CD4-positive, alpha-beta T cell (primary cell): ENCODE measurements around the gene SLC30A2. TPM values are rescaled to one million over a fixed set of nuclear protein-coding genes. Genes with fewer than 3 reads are reported as not detected.

ENCODE experiments used
- ATAC-seq: fragments of 200-7000 bp; cut with Tn5 transposase; one replicate; pipeline ENCODE4 v1.10.0; 2022; ENCODE audit warnings: mild to moderate bottlenecking; ENCODE audit not compliant: poor library complexity
- CTCF ChIA-PET: fragments of 350-600 bp; sonication (Branson Sonifier 250); formaldehyde crosslinking; loops from one replicate; lab custom pipeline; 2021; ENCODE audit warnings: antibody characterized with exemption, inconsistent platforms; lab: Charles Lee
- POLR2A ChIA-PET: fragments of 350-600 bp; sonication (Branson Sonifier 250); formaldehyde crosslinking; loops from one replicate; lab custom pipeline; 2021; ENCODE audit warnings: antibody characterized with exemption, inconsistent platforms; lab: Charles Lee
- DNase-seq, 14 experiments: peaks; one replicate each; pipeline ENCODE4 v3.0.0-alpha.2; 2013 to 2020; ENCODE audit warnings: mixed read lengths in 2 of 14
- H3K27ac ChIP-seq, 2 donors: one replicate each; pipeline versions ENCODE4 v1.5.1 to v1.7.0; 2013; ENCODE audit warnings: low read length in 2 of 2, low read depth in 1 of 2, mild to moderate bottlenecking in 1 of 2
- H3K27me3 ChIP-seq, 2 experiments: 1 replicate in 1 of 2; 2 replicates in 1 of 2; pipeline versions ENCODE4 v1.6.1 to v1.7.0; 2013; ENCODE audit warnings: low read length in 2 of 2, control low read depth in 1 of 2, mild to moderate bottlenecking in 1 of 2, moderate library complexity in 1 of 2; ENCODE audit not compliant: insufficient read depth in 2 of 2, control insufficient read depth in 1 of 2
- H3K36me3 ChIP-seq: one replicate; pipeline ENCODE4 v1.6.1; 2013; ENCODE audit warnings: low read length, control low read depth; ENCODE audit not compliant: insufficient read depth
- H3K4me1 ChIP-seq: one replicate; pipeline ENCODE4 v1.6.1; 2013; ENCODE audit warnings: low read length, control low read depth; ENCODE audit not compliant: insufficient read depth
- H3K4me3 ChIP-seq: one replicate; pipeline ENCODE4 v1.5.1; 2013; ENCODE audit warnings: mild to moderate bottlenecking, low read length, moderate library complexity
- H3K9me3 ChIP-seq, 2 experiments: 1 replicate in 1 of 2; 2 replicates in 1 of 2; pipeline versions ENCODE4 v1.6.1 to v1.7.0; 2013; ENCODE audit warnings: low read length in 2 of 2, mild to moderate bottlenecking in 2 of 2, control low read depth in 1 of 2, moderate library complexity in 1 of 2; ENCODE audit not compliant: control insufficient read depth in 1 of 2, insufficient read depth in 1 of 2
- H3K27ac Mint-ChIP-seq: one replicate; pipeline ENCODE4 v1.8.0; 2020; ENCODE audit warnings: mixed read lengths
- H3K27me3 Mint-ChIP-seq: one replicate; pipeline ENCODE4 v1.8.0; 2021; ENCODE audit warnings: mixed read lengths
- H3K36me3 Mint-ChIP-seq: one replicate; pipeline ENCODE4 v1.8.0; 2021; ENCODE audit warnings: low read depth, mixed read lengths
- H3K4me1 Mint-ChIP-seq: one replicate; pipeline ENCODE4 v1.8.0; 2021; ENCODE audit warnings: low read depth, mixed read lengths
- H3K4me3 Mint-ChIP-seq: one replicate; pipeline ENCODE4 v1.8.0; 2020; ENCODE audit warnings: mild to moderate bottlenecking, mixed read lengths
- H3K9me3 Mint-ChIP-seq: one replicate; pipeline ENCODE4 v1.8.0; 2020; ENCODE audit warnings: mixed read lengths
- intact Hi-C, 2 experiments: fragments of 100-400 bp; cut with DNase I in 1 of 2; cut with micrococcal nuclease in 1 of 2; formaldehyde crosslinking; loops; one replicate each; pipeline versions ENCODE4 v1.15.1 to v1.9.0; 2023 to 2025; cut with DNase I, micrococcal nuclease
- total RNA-seq, 174 experiments: library from RNA in 2 of 174; stranded (reverse) in 2 of 174; gene quantifications; one replicate each; pipeline ENCODE4 v1.2.3 and lab custom pipeline; 2021 to 2026
- TF ChIP-seq, protein P1 (sequence below): fragments of 200-600 bp; IDR thresholded peaks from one replicate; pipeline ENCODE4 v1.8.0; 2022; ENCODE audit warnings: antibody characterized with exemption, mild to moderate bottlenecking

Gene SLC30A2
- total RNA-seq, 2 experiments from 2014 or later, result not detected

DNA sequence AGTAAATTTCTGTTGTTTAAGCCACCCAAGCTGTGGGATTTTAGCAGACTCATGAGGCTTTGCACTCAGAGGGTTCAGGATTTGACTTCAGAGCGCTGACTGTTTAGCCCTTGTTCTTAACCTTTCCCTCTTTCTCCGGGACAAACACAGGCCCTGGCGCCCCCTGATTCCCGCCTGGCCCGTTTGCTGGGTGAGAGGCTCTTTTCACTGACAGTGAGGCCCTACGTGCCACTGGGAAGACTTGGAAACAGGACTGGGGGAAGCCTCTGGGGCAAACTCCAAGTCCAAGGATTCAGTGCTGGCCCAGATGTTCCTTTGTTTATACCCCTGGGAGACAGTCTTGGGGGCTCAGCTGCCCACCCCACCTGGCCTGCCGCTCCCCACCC is 33.3 kb upstream of the SLC30A2 start:
- TF ChIP-seq, protein P1, sequence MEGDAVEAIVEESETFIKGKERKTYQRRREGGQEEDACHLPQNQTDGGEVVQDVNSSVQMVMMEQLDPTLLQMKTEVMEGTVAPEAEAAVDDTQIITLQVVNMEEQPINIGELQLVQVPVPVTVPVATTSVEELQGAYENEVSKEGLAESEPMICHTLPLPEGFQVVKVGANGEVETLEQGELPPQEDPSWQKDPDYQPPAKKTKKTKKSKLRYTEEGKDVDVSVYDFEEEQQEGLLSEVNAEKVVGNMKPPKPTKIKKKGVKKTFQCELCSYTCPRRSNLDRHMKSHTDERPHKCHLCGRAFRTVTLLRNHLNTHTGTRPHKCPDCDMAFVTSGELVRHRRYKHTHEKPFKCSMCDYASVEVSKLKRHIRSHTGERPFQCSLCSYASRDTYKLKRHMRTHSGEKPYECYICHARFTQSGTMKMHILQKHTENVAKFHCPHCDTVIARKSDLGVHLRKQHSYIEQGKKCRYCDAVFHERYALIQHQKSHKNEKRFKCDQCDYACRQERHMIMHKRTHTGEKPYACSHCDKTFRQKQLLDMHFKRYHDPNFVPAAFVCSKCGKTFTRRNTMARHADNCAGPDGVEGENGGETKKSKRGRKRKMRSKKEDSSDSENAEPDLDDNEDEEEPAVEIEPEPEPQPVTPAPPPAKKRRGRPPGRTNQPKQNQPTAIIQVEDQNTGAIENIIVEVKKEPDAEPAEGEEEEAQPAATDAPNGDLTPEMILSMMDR, result no peak
- DNase-seq (no peak), ATAC-seq (no peak)
- Mint-ChIP-seq H3K27ac (no peak overlapping the region), H3K27me3 (peaks cover 11% of the 10 kb centered on the region), H3K4me1 (peaks cover 8% of the 10 kb centered on the region), H3K4me3 (no peak overlapping the region), H3K36me3 (no peaks in the 10 kb centered on the region), H3K9me3 (no peaks in the 10 kb centered on the region)
- no peak overlapping the region for H3K4me3 ChIP-seq
- intact Hi-C loops, result no loop called here
- peaks cover 5 to 11% of the 10 kb centered on the region in 2 experiments for H3K27me3 ChIP-seq
- H3K9me3 ChIP-seq, result peaks cover 0 to 6% of the 10 kb centered on the region in 2 experiments
- ChIA-PET CTCF (no interaction called here), POLR2A (no interaction called here)
- peaks cover 7% of the 10 kb centered on the region for H3K4me1 ChIP-seq
- no peak overlapping the region for H3K27ac ChIP-seq
- H3K36me3 ChIP-seq, result no peaks in the 10 kb centered on the region

DNA sequence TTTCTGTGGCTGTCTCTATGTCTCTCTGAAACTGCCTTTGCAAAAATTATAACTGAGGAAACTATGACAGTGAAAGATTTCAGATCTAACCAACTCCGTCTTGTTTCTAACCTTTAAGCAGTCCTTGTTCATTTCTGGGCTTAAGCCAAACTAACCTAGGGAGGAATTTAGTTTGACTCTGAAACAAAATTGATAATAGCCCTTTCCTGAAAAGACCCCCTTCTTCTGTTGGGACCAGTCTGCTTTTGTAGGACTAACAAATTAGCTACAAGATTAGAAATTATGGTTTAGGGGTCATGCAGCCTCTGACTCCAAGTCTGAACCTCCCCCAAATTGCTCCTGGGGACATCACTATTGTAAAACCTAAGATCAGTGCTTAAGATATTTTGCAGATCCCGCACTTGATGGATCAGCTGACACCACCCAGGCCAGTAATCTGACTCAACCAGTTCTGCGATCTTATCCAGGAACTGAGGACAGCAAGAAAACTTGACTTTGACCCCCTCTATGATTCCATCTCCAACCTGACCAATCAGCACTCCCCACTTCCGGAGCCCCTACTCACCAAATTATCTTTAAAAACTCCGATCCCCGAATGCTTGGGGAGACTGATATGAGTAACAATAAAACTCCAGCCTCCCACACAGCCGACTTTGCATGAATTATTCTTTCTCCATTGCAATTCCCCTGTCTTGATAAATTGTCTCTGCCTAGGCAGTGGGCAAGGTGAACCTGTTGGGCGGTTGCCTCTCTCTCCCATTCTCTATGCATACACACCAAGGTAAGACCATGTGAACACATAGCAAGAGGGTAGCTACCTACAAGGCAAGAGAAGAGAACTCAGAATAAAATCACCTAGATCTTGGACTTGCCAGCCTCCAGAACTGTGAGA is 32.6 kb upstream of the SLC30A2 start:
- no peak overlapping the region for H3K27ac Mint-ChIP-seq
- H3K4me1 ChIP-seq, result peaks cover 7% of the 10 kb centered on the region
- no peaks in the 10 kb centered on the region for H3K9me3 Mint-ChIP-seq
- no peaks in the 10 kb centered on the region for H3K36me3 Mint-ChIP-seq
- H3K4me1 Mint-ChIP-seq, result peaks cover 8% of the 10 kb centered on the region
- H3K27me3 ChIP-seq, result peaks cover 8 to 11% of the 10 kb centered on the region in 2 experiments
- ChIA-PET CTCF (interaction anchor here (0.6 kb wide), 1 partner anchor 45 kb away, joined by 3 read pairs; no protein-coding TSS in a partner anchor), POLR2A (no interaction called here)
- intact Hi-C loops, result no loop called here
- no peak overlapping the region for H3K4me3 Mint-ChIP-seq
- TF ChIP-seq, protein P1, result no peak
- peaks cover 0 to 6% of the 10 kb centered on the region in 2 experiments for H3K9me3 ChIP-seq
- peaks cover 4% of the 10 kb centered on the region for H3K27me3 Mint-ChIP-seq
- no peak for DNase-seq
- H3K27ac ChIP-seq, result no peak overlapping the region
- H3K36me3 ChIP-seq, result no peaks in the 10 kb centered on the region
- no peak for ATAC-seq
- no peak overlapping the region for H3K4me3 ChIP-seq

DNA sequence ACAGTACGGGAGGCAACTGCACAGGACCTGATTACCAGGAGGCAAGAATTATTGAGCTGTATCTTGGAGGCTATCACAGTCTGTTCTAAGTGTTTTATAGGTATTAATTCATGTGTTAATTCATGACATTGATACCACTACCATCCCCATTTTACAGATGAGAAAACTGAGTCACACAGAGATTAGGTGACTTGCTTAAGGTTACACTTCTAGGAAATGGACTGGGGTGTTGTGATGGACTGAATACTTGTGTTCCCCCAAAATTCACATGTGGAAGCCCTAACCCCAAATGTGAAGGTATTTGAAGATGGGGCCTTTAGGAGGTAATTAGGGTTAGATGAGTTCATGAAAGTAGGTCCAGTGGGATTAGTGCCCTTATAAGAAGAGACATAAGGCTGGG is 31.6 kb upstream of the SLC30A2 start:
- H3K9me3 ChIP-seq, result peaks cover 0 to 6% of the 10 kb centered on the region in 2 experiments
- peaks cover 5 to 10% of the 10 kb centered on the region in 2 experiments for H3K27me3 ChIP-seq
- Mint-ChIP-seq H3K4me3 (no peak overlapping the region), H3K4me1 (peaks cover 8% of the 10 kb centered on the region), H3K9me3 (no peaks in the 10 kb centered on the region), H3K27ac (no peak overlapping the region), H3K27me3 (peaks cover 10% of the 10 kb centered on the region), H3K36me3 (no peaks in the 10 kb centered on the region)
- ChIA-PET CTCF (no interaction called here), POLR2A (no interaction called here)
- intact Hi-C loops, result no loop called here
- H3K4me1 ChIP-seq, result peaks cover 7% of the 10 kb centered on the region
- DNase-seq (no peak), ATAC-seq (no peak)
- H3K36me3 ChIP-seq, result no peaks in the 10 kb centered on the region
- TF ChIP-seq, protein P1, result no peak
- no peak overlapping the region for H3K4me3 ChIP-seq
- H3K27ac ChIP-seq, result no peak overlapping the region
